CD4-positive, alpha-beta T cell treated with Interleukin-10 for 1 hour (primary cell): ENCODE measurements around the gene BLZF1.
A peak's percentile ranks its signal among the peaks of the same experiment; 100 is the strongest.
"Not testable (repeated sequence)": the region's sequence is repeated elsewhere in the genome, so short reads cannot be mapped to it uniquely, and the experiment has no call there.

Source experiments
- DNase-seq: peaks from one replicate; pipeline ENCODE4 v3.0.0-alpha.2; 2020

The BLZF1 gene

GRCh38 chr1:169367686-169368405 is at the start of gene BLZF1, which contains the start of gene NME7:
Gene BLZF1 (plus strand): TSS chr1:169368195. CDS start chr1:169369523, 1,328 bp downstream.
Gene NME7 (minus strand): TSS chr1:169367797. CDS start chr1:169367710, 87 bp downstream.
- peak; percentile 98 for DNase-seq

- DNase-seq = no peak
These were observed 49.3 kb upstream of the BLZF1 start for GRCh38 chr1:169318536-169319244.

- no peak for DNase-seq
These were observed 46.5 kb upstream of the BLZF1 start for GRCh38 chr1:169321539-169321938.

- DNase-seq = no peak
These were observed 45.9 kb upstream of the BLZF1 start for GRCh38 chr1:169322138-169322537.

GRCh38 chr1:169325117-169325516 is 42.9 kb upstream of the BLZF1 start:
- DNase-seq = no peak

GRCh38 chr1:169326261-169326955 is 41.6 kb upstream of the BLZF1 start:
- DNase-seq = no peak

- no peak for DNase-seq
These were observed 41.1 kb upstream of the BLZF1 start for GRCh38 chr1:169326956-169327268.

GRCh38 chr1:169327875-169328274 is 40.1 kb upstream of the BLZF1 start:
- no peak for DNase-seq

GRCh38 chr1:169329383-169329782 is 38.6 kb upstream of the BLZF1 start:
- no peak for DNase-seq

- no peak for DNase-seq
These were observed 37.1 kb upstream of the BLZF1 start for GRCh38 chr1:169330927-169331326.

- not testable (repeated sequence) for DNase-seq
These were observed 33.3 kb upstream of the BLZF1 start for GRCh38 chr1:169334727-169335126.

- not testable (repeated sequence) for DNase-seq
These were observed 30.9 kb upstream of the BLZF1 start for GRCh38 chr1:169336947-169337715.

- DNase-seq = no peak
These were observed 29.4 kb upstream of the BLZF1 start for GRCh38 chr1:169338617-169339016.

GRCh38 chr1:169339773-169340172 is 28.2 kb upstream of the BLZF1 start:
- DNase-seq = no peak

GRCh38 chr1:169340882-169341281 is 27.1 kb upstream of the BLZF1 start:
- DNase-seq = no peak

- not testable (repeated sequence) for DNase-seq
These were observed 25.9 kb upstream of the BLZF1 start for GRCh38 chr1:169342096-169342495.

GRCh38 chr1:169345511-169345910 is 22.5 kb upstream of the BLZF1 start:
- DNase-seq = no peak

- DNase-seq = no peak
These were observed 21.9 kb upstream of the BLZF1 start for GRCh38 chr1:169346036-169346589.

- no peak for DNase-seq
These were observed 20.2 kb upstream of the BLZF1 start for GRCh38 chr1:169347688-169348382.

GRCh38 chr1:169348383-169349036 is 19.5 kb upstream of the BLZF1 start:
- peak; percentile 68 for DNase-seq

- no peak for DNase-seq
These were observed 7.6 kb upstream of the BLZF1 start for GRCh38 chr1:169360415-169360814.

GRCh38 chr1:169361281-169361680 is 6.7 kb upstream of the BLZF1 start:
- no peak for DNase-seq
